HUDEP-2 (cell line): ENCODE data around the gene OR2T34.
"Not testable (repeated sequence)": the region's sequence is repeated elsewhere in the genome, so short reads cannot be mapped to it uniquely, and the experiment has no call there.

Experiments used
- DNase-seq, 76 experiments: peaks; one replicate each; lab custom pipeline; 2025; ENCODE audit not compliant: unreplicated experiment in 76 of 76; lab: John Stamatoyannopoulos, UW

OR2T34 gene

GRCh38 chr1:248565530-248566373 is 8.8 kb downstream of the OR2T34 start:
- not testable (repeated sequence) for DNase-seq

DNA sequence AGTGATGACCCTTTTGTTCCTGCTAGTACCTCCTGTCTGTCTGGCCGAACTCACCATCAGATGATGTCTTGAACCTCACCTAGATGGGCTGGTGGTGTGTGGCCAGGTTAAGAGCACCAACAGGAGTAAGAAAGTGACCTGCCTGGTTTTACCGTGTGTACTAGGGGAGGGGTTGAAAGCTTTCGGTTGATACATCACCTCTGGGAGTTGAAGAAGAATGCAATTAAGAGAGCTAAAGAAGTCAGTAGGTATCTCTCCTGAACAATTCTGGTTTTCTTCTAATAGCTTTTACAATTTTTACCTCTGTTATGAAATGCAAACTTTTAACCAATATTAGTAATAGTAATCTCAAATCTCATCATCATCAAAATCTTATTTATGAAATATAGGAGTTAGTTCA is 11.9 kb downstream of the OR2T34 start, which contains the start of gene OR2T29:
Gene OR2T29 (minus strand): TSS at position 101 of the 400 bp plus-strand sequence. CDS start 3,281 bp downstream, outside the sequence.
- DNase-seq = not testable (repeated sequence)

DNA sequence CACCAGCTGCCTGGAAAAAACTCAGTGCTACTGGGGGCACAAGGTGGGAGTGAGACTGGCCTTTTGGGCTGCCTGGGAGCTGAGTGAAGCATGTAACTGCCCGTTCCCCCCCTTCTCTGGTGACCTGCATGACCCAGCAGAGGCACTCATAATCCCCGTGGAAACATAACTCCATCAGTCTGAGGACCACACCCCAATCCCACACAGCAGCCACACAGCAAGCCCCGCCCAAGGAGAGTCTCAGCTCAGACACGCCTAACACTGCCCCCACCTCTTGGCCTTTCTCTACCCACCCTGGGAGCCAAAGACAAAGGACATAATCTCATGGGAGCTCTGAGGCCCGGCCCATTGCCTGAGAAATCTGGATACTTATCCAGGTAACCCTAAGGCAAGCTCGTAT is 23.5 kb downstream of the OR2T34 start:
- DNase-seq = not testable (repeated sequence)

DNA sequence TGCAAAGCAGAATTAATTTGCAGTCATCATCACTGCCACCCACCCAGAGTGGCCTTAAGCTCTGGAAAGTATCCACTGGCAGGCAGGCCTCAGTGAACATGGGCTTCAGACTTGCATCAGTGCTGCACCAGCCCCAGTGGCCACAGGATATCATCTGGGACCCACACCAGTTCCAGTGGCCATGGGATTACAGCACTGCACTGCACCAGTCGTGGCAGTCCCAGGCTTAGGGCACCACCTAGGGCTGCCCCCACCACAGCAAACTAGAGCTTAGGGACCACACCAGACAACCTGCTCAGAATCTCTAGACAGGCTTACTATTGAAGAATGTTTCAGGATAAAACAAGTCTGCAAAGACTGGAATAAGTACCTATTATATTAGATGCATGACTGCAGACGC is 27.2 kb downstream of the OR2T34 start:
- DNase-seq = not testable (repeated sequence)

DNA sequence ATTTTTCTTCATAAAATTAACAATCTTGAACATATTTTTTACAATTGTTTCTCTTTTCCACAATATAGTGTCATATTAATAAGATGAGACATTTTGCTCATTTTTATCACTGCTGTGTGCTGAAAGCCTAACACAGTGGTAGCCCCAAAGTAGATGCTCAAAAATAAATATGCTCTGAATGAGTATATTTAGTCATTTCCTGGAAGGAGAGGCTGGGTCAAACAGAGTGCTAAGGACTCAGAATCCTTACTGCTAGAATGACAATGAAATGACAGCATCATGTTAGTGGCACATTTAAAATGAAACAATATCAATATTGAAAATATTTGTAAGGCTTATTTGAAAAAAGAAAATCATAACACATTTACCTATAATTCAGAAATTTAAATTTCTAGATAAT is 37.1 kb downstream of the OR2T34 start:
- not testable (repeated sequence) for DNase-seq
